ENCODE measurements around the gene PRR23A.
"Not testable (repeated sequence)": the region's sequence is repeated elsewhere in the genome, so short reads cannot be mapped to it uniquely, and the experiment has no call there.

Gene PRR23A

GRCh38 chr3:139006051-139006716 is at the start of gene PRR23A:
Gene PRR23A (minus strand): TSS chr3:139006268. CDS start chr3:139006268, 0 bp downstream.
- DNase-seq: no peak

GRCh38 chr3:139052802-139053600 is 46.9 kb upstream of the PRR23A start:
- DNase-seq: no peak

DNA sequence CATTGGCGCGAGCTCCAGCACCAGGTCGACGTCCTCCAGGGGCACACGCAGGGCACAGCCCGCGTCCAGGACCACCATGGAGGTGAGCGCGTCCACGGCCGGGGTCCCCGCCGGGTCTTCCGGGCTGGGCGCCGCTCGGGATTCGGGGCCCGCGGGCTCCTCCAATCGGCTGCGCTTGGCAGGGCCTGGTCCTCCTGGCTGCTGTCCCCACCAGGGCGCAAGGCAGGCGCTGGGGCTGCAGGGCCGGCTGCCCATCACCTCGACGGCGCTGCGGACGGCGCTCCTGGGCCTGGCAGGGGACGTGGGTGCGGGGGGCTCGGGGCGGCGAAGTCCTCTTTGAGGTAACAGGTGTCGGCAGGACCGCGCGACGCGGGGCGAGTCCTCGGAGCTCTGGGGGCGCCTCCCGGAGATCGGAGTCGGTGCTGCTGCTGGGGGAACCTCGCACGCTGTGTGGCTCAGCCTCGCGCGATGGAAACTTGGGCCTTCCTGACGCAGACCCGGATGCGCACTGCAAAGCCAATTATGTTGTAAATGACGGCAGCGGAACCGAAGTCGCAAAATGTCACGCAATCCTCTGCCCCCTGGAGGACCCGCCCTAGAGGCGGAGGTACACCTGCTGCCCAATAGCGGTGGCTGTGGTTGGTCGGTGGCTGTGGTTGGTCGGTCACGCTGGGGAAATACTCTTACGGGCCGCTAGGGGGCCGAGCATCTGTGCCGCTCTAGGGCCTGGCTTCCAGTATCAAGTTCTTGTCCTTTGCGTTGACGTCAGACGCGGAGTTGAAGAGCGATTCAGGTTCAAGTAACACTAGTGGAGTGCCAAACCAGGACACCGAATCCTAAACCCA is 38.5 kb upstream of the PRR23A start, which contains the start of gene PRR23C:
TSS of gene PRR23C (minus strand) at position 527 of the 845 bp plus-strand sequence. CDS start at position 255, 272 bp downstream.
- DNase-seq: no peak

DNA sequence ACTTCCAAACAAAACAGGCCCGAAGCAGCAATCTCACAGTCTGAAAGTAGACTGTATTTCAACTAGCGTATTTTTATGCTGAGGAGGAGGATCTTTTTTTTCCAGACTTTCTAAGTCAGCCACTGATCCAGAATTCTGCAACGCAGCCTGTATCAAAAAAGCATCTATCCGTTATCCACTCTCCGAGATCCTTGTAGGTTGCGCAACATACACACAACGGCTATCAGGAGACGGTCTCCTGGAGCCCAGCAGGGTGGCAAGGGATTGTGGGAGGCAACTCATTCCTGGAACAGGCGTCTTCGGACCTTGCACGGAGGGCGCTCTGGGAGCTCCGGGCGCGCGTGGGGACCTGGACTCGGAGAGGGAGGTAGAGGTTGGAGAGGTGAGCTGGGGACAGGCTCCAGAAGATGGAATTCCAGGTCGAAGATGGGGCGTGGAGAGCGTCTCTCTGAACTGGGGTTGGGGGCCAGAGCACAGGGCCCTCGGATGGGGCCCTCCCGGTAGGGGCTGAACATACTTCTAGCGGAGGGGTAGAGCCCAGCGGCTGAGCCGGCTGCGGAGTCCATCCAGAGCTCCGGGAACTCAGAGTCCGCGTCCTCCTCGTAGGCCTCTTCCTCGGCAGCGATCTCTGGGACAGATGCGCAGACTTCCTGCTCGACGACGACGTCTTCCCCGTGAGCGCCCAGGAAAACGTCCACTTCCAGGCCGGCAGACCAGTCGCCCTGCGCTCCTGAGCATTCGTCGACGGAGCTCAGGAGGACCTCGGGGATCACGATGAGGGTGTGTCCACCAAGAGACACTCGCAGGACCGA is 37.7 kb upstream of the PRR23A start:
- DNase-seq: no peak

GRCh38 chr3:139037478-139037877 is 31.4 kb upstream of the PRR23A start:
- no peak for DNase-seq

DNA sequence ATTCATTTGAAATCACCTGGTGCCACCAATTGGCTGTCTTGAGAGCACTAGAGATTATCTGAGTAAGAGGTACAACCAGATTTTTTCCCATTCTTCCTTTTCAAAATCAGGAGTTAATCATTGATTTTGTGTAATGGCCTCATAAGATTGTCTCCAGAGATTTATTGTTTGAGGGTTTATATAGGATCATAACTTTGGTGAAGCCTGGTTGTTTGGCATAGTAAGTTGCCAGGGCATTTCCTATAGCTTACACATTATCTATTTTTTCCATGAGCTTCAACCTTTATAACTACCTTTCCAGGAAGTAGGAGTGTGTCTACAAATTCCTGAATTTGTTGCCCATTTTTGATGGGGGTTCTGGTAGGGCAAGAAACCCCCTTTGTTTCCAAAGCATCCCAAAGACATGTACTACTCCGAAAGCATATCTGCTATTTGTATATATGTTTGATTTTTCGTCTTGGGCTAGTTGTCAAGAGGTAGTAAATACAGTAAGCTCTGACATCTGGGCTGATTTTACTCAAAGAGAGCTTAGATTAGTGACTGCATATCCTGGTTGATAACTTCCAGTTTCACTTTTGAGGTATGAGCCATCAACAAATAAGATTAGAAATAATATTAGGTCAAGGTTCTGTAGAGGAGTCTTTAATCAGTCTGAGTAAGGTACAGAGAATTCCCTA is 26.4 kb upstream of the PRR23A start:
- DNase-seq: no peak

GRCh38 chr3:139030576-139030975 is 24.5 kb upstream of the PRR23A start:
- not testable (repeated sequence) for DNase-seq

GRCh38 chr3:139024968-139025367 is 18.9 kb upstream of the PRR23A start:
- DNase-seq: no peak

DNA sequence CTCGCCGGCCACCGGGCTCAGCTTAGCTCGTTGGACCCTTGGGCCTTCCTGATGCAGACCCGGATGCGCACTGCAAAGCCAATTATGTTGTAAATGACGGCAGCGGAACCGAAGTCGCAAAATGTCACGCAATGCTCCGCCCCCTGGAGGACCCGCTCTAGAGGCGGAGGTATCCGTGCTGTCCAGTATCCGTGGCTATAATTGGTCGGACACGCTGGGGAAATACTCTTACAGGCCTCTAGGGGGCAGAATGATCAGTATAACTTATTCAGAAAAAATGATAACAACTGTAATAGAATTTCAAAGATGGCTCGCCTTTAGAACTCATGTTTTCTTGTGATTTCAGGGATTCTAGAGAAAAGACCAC is 14.8 kb upstream of the PRR23A start, which contains the start of gene PRR23B:
TSS of gene PRR23B (minus strand) at position 59 of the 367 bp plus-strand sequence. CDS start 265 bp downstream, outside the sequence.
- no peak for DNase-seq

DNA sequence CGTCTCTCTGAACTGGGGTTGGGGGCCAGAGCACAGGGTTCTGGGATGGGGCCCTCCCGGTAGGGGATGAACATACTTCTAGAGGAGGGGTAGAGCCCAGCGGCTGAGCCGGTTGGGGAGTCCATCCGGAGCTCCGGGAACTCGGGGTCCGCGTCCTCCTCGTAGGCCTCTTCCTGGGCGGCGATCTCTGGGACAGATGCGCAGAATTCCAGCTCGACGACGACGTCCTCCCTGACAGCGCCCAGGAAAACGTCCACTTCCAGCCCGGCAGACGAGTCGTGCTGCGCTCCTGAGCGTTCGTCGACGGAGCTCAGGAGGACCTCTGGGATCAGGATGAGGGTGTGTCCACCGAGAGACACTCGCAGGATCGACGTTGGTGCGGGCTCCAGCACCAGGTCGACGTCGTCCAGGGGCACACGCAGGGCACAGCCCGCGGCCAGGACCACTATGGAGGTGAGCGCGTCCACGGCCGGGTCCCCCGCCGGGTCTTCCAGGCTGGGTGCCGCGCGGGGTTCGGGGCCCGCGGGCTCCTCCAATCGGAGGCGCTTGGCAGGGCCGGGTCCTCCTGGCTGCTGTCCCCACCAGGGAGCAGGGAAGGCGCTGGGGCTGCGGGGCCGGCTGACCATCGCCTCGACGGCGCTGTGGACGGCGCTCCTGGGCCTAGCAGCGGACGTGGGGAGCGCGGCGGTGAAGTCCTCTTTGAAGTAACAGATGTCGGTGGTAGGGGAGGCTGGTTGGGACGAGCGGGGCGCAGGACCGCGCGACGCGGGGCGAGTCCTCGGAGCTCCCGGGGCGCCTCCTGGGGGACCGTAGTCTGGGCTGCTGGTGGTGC is 14.2 kb upstream of the PRR23A start:
- no peak for DNase-seq

GRCh38 chr3:139016430-139017048 is 10.5 kb upstream of the PRR23A start:
- DNase-seq: no peak

- no peak for DNase-seq
These were observed 593 bp downstream of the PRR23A start for GRCh38 chr3:139005356-139005993.

- DNase-seq: no peak
These were observed 10.4 kb downstream of the PRR23A start for GRCh38 chr3:138995706-138996105.

DNA sequence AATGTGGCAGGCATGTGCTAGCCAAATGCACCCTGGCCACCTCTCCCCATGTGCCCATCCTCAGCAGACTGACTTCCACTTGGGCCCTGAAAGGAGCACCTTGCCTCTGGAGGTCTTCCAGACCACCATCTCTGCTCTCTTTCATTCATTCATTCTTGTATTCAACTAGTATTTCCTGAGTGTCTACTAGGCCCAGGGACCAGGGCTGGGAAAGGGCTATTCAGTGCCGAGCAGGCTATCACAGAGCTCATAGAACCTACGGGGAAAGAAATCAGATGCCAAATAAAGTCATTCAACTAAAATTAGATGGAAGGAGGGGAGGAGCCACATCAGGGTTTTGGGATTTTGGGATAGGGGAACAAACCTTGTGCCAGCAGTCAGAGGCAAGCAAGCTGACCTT is 18.9 kb downstream of the PRR23A start:
- no peak for DNase-seq

DNA sequence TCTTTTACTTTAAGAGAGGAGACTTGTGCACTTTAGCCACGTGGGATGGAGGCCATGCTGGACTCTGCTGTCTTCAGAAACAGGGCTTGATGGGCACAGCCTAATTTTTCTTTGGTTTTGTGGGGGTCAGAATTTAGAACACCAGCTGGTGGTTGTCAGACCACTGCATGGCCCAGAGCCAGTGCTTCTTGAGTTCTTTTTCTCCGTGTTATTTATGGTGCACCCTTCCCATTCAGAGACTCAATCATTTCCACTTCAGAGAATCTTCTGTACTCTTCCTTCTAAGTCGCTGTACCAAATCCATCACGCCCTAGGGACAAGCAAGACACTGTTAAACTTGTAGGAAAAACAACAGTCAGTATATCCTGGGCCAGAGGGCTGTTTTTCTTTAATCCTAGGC is 20.1 kb downstream of the PRR23A start:
- DNase-seq: no peak

DNA sequence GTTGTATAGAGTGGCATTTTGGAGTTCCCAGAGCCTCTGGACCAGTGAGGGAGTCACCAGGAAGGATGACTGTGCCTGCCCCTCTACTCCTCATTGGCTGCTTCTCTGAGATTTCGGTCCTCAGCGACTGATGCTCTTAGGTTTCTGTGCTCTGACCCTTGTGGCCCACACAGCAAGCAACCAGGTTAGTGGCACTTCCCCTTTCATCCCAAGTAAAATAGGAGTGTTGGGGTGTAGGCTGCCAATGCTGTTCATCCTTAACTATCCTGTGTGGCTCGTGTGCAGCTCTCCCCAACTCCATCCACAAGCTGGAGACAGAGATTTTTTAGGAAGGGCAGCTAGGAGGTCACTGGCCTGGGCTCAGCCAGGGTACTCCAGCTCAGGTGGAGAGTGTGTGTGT is 21.3 kb downstream of the PRR23A start:
- no peak for DNase-seq

- no peak for DNase-seq
These were observed 30.0 kb downstream of the PRR23A start for GRCh38 chr3:138976047-138976446.

GRCh38 chr3:138975351-138975750 is 30.7 kb downstream of the PRR23A start:
- no peak for DNase-seq

GRCh38 chr3:138974462-138974861 is 31.6 kb downstream of the PRR23A start:
- DNase-seq: no peak

DNA sequence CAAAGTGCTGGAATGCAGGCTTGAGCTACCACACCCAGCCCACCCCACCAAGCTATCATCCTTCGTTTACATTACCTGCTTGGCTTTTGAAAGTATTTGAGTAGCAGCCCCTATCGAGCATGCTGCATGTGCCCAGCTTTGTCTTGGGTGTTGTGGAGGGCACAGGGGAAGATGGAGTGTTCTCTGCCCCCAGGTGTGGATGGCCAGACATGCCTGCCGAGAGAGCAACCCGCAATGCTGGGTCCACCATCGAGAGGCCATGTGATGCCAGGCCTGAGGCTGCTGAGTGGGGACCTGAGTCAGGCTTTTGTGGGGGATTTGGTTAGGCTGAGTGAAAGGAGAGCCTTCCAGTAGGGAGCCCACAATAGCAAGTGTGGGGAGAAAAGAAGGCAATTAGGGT is 33.1 kb downstream of the PRR23A start:
- DNase-seq: no peak
